ENCODE results near the gene SCP2.

The SCP2 gene

GRCh38 chr1:52927212-52928014, at the start of gene SCP2:
Gene SCP2, plus strand, starts transcription at chr1:52927276. Its CDS starts 121 bp downstream, at chr1:52927397.
- DNase-seq = peak; percentile 33

- DNase-seq = no peak
Observed at GRCh38 chr1:52877554-52877953, 49.5 kb upstream of the SCP2 start.

- no peak for DNase-seq
Observed at GRCh38 chr1:52880206-52880605, 46.9 kb upstream of the SCP2 start.

GRCh38 chr1:52887483-52887882, 39.6 kb upstream of the SCP2 start:
- DNase-seq = no peak

- no peak for DNase-seq
Observed at GRCh38 chr1:52892424-52893215, 34.5 kb upstream of the SCP2 start.

DNA sequence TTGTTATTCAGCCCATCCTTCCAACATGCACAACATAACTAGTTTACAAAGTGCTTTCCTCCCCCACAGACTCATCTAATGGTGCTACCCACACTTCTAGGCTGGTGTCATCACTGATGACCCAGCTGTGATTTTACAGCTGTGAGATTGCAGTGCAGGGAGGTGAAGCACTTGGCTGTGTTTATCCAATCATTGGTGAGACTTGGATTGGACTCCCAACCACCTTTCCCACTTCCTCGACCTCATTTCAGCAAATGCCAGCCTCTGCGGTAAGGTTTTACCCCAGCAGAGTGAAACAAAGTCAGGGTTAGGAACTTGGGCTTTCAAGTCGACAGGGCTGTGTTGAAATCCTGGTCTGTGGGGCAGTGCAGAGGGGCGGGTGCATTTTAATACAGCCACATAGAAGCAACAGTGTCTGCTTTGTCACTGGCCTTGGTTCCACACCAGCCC, 27.6 kb upstream of the SCP2 start:
- DNase-seq = no peak

DNA sequence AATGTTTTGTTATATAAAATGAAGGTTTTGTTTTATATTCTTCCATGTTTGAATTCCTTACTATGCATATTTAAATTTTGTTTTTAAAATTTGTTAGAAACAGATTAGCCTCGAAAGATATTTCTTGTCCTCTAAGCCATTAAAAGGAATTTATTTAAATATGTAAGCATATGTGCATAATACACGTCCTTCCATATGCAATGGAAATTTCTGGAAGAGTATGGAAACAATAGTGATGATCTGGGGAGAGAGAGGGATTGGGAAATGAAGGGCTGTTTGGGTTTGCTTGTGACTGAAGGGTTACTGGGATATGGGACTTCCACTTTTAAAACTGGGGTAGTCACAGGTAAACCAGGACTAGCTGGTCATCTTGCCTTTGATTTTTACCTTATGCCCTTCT, 26.7 kb upstream of the SCP2 start:
- no peak for DNase-seq

DNA sequence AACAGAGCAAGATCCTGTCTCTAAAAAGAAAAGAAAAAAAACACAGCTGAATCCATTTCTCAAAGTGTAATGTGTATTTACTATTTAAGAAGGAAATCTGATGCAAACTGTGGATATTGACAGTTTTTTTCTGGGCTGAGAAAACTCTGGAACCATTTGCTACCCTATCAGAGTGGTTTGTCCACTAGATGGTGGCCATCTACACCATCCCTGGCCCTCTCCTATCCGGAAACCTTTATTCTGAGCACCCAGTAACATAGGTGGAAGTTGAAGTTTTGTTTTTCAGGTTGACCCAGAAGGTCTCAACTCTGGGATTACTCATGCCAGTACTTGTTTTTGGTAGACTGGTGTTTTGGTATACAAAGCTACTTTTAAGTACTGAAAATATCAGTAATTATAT, 25.7 kb upstream of the SCP2 start:
- no peak for DNase-seq

DNA sequence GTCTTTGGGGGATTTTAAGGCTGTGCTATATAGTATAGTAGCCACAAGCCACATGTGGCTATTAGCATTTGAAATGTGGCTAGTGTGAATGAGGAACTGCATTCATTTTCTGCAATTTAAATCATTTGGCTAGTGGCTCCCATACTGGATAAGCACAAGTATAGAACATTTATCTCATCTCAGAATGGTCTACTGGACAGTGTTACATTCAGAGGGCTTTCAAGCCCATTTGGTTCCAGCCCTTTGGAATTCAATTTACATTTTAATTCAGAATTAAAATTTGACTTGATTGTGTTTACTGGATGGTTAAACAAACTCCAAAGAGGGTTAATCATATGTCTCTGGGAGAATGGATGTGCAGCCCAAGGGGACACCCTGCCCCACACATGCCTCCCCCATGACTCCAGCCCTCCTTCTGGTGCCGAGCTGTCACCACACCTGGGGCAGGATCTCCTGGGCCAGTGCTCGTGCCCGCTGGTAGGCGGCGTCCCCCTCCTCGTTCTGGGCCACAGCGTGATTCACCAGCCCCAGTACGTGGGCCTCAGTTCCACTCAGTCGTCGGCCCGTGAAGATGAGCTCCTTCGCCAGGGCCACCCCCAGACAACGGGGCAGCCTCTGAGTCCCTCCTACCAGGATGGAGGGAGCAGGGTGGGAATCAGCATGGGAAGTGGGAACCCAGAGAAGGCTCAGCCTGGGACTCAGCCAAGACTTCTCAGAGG, 22.7 kb upstream of the SCP2 start:
- DNase-seq = no peak

DNA sequence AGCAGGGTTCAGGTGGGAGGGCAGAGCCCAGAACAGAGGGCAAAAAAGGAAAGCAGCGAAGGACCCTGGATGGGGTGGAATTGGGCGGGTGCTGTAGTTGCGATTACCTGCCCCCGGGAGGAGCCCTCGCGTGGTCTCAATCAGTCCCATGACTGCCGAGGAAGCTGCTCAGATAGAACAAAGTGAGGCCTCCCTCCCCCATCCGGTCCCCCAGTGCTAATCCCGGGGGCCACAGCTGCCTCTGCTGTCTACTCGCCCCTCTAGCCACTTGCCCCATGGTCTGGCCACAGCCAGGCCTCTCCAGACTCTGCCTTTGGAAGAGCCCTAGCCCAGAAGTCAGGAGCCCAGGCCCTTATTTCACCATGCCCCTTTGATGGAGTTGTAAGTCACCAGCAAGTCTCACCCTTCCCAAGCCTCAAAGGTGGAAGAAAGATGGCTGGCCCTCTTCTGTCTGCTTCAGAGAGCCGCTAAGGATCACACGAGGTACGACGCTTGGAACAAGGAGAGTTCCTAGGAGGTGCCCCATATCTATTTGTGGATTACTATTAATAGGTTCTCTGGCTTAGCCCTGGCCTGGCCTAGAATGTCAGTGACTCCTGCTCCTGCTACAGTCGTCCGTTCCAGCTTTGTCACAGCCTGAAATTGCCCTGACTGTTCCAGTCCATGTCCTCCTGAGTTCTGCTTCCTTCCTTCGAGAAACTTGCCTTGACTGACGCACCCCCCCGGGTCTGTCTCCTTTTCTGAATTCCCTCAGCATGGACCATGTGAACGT, 22.0 kb upstream of the SCP2 start:
- no peak for DNase-seq

DNA sequence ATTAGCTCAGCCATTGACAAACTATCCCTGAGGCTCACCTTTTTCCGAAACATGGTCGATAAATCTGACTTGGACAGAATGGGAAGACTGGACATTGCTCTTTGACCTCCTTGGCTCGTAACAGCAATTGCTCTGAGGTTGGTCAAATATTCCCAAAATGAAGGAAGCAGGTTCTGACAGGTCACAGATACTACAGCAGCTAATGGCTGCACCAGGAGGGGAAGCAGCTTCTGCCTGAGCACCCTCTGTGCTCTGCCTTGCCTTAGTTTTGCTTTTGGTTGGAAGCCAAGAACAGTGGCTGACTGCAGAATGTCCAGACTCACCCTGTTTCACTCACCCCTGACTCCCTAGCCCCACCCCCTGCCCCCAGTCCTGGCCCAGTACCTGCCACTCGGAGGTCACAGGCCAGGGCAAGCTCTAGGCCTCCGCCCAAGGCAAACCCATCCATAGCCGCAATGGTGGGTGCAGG, 20.9 kb upstream of the SCP2 start:
- no peak for DNase-seq

DNA sequence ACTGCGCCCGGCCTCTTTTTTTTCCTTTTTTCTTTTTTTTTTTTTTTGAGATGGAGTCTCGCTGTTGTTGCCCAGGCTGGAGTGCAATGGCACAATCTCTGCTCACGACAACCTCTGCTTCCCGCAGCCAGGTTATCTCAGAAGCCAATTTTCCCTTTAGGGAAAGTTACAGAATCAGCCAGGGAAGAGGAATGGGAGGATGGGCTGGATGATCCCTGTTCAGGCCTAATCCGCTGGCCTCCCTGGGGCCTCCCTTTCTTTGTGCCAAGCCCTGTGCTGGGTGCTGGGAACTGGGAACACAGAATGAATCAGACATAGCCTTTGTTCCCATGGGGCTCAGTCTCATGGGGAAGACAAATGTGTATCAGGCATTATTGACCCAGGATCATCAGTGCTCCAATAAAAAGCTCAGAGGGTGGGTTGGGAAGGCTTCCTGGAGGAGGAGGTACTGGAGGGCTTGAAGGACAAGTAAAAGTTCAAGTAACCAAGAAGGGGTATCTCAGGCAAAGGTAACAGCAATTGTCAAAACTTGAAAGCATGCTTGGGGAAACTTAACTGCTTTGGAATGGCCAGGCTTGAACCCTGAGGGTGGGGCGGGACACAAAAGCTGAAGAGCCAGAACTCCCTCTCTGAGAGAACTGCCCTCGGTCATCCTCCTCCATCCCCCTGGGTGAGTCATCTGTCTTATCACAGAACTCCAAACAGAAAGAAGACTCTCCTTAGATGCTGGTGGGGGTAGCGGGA, 19.8 kb upstream of the SCP2 start:
- DNase-seq = peak; percentile 63

DNA sequence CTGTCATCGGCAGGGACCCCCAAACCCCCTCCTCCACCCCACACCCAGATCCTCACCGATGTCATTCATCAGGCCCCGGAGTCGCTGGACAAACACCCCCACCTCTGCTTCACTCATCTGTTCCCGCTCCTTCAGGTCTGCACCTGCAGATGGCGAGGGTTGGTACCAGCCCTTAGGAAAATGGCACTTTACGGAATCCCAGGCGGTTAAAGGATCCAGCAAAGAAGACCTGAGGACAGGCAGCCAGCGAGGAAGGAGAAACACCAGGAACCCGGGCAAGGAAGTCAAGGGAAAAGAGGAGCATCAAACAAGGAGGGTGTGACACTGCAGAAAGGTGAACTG, 19.3 kb upstream of the SCP2 start:
- no peak for DNase-seq

DNA sequence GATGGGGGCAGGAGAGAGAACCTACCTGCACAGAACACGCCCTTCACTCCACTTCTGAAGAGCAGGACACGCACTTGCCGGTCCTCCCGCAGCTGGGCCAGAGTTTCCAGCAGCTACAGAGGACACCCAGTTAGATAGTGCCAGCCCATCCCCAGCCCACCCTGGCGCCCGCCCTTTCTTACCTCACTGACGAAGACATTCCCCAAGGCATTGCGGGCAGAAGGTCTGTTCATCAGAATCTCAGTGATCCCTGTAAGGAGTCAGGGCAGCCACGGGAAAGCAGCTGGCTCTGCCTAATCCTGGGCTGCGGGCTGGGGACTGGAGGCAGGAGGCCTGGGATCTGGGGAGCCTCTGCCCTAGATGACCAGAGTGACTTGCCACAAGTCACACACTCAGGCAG, 15.5 kb upstream of the SCP2 start:
- DNase-seq = no peak

DNA sequence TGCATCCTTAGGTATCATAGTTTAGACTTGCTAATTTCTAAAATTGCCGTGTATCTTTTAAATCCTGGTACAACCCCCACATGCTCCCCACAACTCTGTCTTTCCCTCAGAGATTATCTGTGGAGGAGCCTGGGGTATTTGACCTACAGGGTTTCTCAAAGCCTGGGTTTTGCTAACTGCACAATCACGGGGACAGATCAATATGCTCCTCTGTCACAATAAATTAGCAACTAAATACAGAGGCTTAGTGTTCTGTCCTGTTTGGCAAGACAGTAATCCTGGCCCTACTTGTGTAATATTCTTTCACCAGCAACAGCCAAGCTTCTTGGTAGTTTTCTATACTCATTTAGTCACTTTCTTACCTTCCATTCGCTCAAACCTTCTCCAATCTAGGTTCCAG, 14.1 kb upstream of the SCP2 start:
- no peak for DNase-seq

DNA sequence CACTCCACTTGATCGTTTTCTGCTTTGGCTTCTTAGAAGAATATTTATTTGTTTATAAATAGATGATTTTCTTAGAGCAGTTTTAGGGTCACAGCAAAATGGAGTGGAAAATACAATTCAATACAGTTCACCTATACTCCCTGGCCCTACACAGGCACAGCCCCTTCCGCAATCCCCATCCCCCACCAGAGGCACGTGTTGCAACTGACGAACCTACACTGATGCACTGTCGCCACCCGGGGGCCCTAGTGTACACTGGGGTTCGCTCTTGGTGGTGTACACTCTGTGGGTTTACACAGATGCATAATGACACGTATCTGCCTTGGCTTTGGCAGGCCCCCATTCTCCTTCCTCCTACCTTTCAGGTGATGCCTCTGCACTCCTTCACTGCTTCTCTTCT, 13.5 kb upstream of the SCP2 start:
- DNase-seq = no peak

GRCh38 chr1:52914463-52914862, 12.6 kb upstream of the SCP2 start:
- DNase-seq = no peak

GRCh38 chr1:52915211-52915854, 11.7 kb upstream of the SCP2 start:
- DNase-seq = no peak

GRCh38 chr1:52915855-52916220, 11.2 kb upstream of the SCP2 start:
- no peak for DNase-seq

DNA sequence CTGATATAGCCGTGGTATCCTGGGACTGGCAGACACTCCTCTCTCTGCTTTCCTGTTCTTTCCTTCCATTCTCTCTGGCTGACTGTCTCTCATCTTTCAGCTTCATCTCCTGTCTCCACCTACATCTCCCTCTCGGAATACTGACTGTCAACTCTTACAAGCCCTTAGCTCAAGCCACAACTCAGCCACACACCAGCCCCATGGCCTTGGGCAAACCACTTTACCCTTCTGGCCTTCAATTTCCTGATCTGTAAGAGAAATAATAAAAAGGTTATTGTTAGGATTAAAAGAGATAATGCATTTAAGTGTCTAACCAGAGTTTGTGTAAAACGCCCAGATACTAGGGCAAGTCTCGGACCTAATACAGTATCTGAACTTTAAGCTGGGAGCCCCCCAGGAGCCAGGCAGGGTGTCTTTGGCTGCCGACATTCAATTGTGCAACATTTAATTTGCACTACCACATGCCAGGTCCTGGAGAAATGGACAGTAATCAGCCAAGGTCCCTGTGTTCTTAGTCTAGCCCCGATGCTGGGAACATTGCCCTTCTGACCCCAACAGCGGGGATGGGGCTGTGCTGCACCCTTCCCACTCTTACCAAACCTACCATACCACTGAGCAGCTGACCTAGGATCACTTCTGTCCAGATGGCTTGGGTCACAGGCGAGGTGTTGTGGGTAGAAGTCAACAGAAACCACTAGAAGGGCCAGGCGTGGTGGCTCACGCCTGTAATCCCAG, 10.7 kb upstream of the SCP2 start:
- no peak for DNase-seq

DNA sequence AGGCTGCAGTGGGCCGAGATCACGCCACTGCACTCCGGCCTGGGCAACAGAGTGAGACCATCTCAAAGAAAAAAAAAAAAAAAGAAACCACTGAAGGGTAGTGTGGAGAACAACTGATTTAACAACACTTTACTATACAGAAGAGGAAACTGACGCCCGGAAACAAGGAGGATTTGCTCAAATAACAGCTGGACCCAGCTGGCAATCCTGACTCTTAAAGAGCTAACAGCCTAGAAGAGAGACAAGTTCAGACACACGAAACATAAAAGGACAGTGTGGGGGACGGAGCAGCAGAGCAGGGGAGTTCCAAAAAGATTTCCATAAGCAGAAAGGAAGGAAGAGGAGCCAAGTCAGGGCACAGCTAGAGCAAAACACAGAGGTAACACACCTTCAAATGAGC, 9.9 kb upstream of the SCP2 start:
- DNase-seq = no peak

All from NCI-H226 (cell line).